ENCODE measurements around the gene FCAMR.
"Not testable (repeated sequence)": the region's sequence is repeated elsewhere in the genome, so short reads cannot be mapped to it uniquely, and the experiment has no call there.

FCAMR gene

DNA sequence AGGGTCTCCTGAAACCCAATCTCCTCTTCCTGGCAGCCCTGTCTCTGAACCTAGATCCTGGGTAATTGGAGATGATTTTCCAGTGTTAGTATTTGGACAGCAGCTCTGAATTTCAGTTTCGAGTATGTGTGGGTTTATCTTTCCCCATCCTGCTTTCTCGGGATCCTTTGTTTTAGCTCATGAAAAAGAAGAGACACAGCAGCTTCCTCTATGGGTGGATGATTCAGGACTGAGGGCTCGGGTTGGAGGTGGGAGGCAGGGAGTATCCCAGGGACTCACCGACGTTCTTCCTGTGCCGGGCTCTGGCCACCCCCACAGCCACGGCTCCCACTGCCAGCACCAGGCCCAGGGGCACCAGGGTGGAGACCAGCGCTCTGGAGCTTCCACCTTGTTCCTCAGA is 38.1 kb downstream of the FCAMR start:
- DNase-seq (ENCODE audit: low spot score), result no peak

DNA sequence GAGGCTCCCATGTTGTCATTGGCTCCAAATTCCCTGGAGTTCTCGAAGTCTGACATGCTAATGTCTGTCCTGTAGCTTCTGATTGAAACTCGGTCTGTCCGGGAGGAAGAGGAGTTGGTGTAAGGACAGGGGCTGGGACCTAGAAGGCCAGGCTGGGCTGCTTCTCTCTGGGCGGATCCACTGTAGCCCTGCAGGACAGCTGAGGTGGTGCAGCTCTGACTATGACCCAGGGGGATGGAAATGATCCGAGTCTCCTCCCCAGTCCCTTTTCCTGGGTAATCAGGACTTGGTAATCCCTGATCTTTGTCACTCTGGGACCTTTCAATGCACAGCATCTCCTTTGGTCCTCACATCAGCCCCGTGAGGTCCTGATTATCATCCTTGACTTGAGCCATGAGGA is 38.6 kb downstream of the FCAMR start:
- DNase-seq (ENCODE audit: low spot score), result no peak

DNA sequence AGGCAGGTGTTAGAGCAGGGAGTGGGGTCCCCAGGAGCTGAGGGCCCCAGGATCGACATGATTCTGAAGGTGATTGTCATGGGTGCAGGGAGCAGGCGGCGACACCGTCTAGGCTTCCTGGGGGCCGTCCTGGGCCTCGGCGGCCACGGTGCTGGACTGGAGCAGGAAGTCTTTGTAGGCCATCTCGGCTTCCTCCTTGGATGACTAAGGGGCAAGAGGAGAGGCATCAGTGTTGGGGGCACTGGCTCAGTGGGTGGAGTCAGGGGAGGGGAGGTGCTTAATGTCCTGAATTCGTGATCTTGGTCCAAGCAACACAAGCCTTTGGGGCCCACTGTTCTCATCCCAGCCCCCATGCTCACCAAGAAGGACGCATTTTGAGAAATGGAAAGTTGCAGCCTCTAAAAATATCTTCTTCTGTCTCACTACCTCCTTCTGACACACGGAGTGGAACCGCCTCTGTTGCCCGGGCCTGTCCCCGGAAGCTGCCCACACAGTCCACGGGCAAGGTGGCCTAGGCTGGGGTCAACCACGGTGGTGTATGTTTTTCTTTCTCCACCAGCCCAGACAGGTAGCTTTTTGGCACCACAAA is 40.0 kb downstream of the FCAMR start:
- DNase-seq (ENCODE audit: low spot score), result no peak

DNA sequence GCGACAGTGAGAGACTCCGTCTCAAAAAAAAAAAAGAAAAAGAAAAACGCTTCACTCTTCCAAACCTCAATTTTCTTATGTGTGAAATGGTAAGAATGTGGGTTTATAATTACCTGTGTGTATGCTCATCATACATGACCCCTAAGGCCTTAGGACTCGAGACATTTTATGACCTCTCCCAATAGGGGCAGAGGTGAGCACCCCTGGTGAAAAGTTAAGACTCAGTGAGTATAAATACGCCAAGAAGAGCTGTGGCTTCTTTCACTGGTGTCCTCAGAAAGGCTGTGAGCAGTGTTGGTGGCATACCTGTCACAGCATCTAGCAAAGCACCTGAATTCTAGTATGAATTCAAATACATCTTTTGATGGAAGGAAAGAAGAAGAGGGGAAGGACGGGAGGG is 40.7 kb downstream of the FCAMR start:
- no peak for DNase-seq (ENCODE audit: low spot score)

DNA sequence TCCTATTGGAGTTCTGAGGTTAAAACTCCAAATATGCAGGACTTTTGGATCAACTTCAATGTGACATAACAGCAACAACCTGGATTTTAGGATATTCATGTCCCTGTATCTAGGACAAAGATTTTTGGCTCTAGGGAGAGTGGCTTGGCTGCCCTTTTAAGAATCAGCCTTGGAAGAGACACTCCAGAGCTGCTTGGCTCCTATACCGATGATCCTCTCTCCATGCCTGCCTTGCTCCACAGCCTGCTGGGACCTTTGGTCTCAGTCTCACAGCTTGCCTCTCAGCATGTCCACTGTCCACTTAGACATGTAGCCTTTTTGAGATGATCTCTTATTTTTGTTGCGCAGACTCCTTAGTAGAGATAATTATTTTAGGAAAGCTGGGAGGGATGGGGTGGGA is 44.0 kb downstream of the FCAMR start:
- DNase-seq (ENCODE audit: low spot score), result no peak

DNA sequence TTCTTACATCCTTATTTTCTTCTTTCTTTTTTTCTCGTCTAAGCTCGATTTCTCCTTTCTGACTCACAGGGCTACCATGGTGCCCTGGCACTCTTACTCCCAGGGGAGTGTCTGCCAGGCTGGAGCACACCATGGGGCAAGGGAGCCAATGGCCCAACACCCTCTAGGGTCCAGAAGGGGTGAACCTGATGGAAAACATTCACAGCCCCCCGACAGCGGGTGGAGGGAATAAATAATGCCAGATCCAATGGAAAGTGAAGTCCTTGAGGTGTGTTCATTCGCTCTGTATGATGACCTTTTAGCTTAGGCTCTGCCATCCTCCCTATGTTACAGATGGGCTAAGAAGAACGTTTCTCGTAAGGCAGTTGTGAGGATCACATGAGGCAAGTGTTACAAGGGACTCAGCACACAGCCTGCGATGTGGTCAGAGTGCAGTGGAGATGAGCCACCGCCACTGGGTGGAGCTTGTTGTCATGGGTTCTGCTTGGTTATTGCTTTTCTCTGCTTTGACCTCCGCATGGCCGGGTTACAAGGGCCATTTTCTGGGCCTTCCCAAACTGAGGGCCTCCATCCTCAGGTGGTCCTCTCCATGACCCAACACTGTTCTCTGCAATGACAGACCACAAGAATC is 45.0 kb downstream of the FCAMR start:
- DNase-seq (ENCODE audit: low spot score), result no peak

DNA sequence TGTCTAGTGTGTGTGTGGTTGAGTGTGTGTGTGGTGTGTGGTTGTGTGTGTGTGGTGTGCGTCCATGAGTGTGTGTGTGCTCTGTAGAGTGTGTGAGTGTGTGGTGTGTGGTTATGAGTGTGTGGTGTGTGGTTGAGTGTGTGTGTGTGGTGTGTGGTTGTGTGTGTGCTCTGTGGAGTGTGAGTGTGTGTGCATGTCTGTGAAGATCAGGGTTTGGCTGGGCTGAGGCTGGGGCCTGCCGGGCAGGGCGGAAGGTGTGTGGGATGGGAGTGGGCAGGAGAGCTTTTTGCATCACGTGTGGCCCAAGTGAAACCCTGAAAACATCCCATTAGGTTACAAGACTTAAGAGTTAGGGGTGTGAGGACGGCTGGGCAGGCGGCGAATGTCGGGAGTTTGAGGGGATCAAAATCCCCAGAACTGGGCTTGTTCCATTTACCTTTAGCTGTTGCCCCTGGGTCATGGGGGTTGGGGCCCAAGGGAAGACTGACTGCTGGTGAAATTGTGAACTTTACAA is 45.6 kb downstream of the FCAMR start:
- no peak for DNase-seq (ENCODE audit: low spot score)

DNA sequence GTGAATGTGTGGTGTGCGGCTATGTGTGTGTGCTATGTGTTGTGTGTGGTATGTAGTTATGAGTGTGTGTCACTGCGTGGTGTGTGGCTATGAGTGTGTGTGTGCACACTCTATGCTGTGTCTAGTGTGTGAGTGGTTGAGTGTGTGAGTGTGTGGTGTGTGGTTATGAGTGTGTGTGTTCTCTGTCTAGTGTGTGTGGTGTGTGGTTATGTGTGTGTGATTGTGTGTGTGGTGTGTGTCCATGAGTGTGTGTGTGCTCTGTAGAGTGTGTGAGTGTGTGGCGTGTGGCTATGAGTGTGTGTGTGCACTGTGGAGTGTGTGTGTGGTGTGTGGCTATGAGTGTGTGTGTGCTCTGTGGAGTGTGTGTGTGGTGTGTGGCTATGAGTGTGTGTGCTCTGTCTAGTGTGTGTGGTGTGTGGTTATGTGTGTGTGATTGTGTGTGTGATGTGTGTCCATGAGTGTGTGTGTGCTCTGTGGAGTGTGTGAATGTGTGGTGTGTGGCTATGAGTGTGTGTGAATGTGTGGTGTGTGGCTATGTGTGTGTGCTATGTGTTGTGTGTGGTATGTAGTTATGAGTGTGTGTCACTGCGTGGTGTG is 46.2 kb downstream of the FCAMR start:
- not testable (repeated sequence) for DNase-seq (ENCODE audit: low spot score)

DNA sequence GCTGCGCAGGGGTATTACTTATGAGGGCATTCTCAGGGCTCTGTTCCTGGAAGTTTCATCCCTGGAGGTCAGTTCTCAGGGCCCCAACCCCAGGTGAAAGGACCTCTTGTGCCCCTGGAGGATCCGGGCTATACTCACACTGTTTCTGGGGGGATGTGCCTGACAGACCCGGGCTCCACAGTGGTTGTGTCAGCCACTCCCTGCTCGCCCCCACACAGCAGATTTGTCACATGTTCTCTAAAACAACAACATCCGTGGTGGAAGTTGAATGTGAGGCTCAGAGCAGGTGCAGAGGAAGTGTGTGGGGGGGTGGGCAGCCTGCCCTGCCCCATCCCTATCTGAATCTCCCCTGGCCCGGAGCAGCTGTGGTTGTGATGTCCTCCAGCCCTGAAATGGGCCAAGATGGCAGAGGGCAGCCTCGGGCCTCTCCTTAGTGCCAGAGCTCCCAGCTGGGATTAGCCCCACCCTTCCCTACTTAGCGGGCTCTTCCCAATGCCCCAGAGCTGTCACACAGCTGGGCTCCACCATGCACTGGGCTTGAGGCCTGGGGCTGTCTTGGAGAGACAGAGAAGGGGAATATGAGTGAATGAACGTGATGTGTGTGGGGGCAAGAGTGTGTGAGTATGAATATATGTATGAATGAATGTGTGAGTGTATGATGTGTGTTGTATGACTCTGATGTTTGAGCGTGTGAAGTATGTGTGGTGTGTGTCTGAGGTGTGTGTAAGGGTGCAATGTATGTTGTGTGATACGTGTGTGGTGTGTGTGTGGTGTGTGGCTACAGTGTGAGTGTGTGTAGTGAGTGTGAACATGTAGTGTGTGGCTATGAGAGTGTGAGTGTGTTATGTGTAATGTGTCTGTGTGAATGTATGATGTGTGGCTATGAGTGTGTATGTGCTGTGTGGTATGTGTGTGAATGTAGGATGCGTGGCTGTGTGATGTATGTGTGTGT is 47.0 kb downstream of the FCAMR start:
- no peak for DNase-seq (ENCODE audit: low spot score)

DNA sequence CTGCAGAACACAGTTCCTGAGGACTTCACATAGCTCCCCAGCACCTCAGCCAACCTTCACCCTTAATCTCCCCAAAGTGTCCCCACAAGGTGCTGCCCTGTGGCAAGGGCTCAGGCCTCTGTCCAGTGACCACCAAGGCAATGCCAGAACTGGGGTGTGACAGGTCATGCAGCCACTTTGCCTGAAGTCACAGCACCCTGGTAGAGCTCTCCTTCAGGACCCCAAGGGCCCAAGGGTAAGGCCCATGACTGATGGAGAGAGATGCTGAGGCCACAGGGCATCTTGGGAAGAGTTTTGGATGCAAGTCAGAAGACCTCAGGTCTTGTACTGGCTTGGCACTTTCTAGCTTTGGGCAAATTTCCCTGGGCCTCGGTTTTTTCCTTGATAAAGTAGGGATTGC is 47.7 kb downstream of the FCAMR start:
- no peak for DNase-seq (ENCODE audit: low spot score)

DNA sequence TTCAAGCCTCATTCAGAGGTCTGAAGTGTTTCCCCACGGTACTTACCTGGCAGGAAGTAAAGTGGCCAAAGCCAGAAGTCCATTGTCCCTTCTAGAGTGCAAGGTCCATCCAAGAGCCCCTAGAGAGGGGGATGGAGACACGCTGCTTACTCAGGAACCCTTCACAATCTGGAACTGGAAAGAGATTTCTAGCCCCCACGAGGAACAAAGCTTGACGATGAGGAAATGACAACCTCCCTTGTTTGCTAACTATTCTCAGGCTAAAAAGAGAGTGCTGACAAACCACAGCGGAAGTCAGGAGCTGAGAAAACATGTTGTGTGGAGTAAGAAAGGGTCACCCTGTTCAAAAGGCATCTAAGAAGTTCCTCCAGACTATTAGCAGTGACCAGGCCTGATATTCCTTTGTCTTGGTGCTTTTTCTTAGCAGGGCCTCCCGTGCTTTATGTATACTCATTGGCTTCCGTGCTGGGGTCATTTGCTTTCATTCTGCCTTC is 48.4 kb downstream of the FCAMR start, which contains the start of gene FCMR:
Gene FCMR (minus strand): TSS at position 170 of the 494 bp plus-strand sequence. CDS start 87 bp downstream, at position 83.
- no peak for DNase-seq (ENCODE audit: low spot score)

DNA sequence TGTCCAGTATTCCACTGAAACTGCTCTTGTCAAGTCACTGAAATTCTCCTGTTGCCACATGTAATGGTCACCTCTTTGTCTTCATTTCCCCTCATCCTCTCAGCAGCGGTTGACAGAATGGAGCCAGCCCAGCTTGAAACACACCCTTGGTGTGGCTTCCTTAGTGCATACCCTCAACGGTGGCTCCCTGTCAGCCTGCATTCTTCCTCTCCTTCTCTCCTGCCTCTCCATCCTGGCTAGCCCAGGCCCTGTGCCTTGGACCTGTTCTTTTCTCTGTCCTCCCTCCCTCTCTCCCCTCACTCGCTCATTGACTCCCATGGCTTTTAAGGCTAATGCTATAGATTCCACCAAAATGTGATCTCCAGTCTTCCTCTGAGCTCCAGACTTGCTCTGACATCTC is 52.2 kb downstream of the FCAMR start:
- DNase-seq (ENCODE audit: low spot score), result no peak

DNA sequence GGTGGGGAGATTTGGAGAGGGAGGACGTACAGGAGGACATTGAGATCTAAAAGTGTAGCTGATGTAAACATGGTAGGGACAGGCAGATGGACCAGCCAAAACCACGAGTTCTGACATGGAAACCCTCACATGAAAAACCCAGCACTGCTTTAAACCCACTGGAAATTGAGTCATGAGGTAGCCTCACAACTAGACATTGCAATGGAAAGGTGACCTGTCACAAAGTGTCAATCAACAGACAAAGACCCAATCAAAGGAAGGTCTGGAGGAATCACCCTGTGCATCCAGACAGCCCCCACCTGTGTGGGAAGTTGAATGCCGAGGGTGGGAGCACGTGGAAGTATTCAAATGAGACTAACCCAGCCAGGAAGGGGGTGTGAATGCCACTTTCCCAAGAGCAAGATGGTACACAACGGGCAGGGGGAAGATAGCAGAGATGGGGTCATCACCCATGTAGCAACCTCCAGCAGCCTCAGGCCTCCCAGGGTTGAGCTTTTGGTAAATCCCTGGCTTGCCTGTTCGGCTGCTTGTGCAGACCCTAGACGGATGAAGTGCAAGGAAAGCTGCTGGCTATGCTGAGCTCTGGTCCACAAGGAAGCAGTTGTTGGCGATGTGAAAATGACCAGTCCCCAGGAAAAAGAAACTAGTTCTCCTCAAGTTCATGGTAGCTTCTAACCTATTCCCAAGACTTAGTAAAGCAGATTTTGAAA is 54.1 kb downstream of the FCAMR start:
- DNase-seq (ENCODE audit: low spot score), result no peak

DNA sequence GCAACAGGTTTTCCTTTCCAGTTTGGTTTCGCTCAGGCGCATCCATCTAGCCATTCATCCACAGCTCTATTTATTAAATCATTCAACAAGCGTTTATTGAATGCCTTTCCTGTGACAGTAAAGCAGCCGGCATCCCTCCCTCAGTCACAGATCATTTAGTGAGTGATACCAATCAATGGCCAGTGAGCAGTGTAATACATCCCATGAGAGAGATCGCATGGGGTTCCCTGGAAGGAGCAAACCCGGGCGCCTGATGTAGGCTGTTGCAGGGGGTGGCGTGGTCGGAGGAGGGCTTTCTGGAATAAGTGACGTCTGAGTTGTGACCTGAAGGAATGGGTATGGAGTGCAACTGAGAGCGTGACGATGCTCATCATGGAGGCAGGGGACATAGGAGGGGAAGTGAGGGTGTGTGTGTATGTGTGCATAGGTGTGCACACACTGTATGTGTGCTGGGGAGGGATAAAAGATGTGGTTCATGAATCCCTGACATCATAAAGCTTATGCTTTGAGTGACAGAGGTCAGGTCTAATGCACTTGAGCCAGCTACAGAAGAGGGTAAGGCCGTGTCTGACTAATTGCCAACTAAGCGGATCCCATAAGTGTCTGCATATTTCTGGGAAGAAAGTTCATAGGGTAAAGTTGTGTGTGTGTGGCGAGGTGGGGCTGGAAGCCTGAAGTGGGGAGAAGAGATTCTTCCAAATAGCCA is 55.1 kb downstream of the FCAMR start:
- DNase-seq (ENCODE audit: low spot score), result no peak

DNA sequence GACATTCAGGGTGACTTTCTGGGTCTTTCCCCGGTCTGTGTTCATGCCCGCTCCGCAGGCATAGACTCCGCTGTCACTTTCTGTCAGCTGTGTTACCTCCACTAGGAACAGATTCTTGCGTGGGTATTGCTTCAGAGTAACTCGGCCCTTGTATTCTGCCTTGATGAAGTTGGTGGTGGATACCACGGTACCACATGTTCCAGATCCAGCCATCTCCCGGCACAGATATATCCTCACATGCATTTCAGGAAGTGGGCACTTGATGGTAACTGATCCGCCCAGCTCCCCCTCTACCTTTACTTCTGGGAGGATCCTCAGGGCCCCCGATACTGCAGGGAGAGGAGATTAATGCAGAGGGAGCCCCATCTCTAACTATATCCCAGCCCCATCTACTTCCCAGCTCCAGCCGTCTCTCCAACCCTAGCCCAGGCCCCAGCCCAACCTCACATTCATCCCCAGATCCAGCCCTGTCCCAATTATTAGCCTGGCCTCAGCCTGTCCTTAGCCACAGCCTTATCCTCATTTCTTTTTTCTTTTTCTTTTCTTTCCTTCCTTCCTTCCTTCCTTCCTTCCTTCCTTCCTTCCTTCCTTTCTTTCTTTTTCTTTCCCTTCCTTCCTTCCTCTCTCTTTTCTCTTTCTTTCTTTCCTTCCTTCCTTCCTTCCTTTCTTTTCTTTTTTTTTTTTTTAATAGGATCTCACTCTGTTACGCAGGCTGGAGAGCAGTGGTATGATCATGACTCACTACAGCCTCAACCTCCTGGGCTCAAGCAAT is 56.3 kb downstream of the FCAMR start:
- DNase-seq (ENCODE audit: low spot score), result no peak

DNA sequence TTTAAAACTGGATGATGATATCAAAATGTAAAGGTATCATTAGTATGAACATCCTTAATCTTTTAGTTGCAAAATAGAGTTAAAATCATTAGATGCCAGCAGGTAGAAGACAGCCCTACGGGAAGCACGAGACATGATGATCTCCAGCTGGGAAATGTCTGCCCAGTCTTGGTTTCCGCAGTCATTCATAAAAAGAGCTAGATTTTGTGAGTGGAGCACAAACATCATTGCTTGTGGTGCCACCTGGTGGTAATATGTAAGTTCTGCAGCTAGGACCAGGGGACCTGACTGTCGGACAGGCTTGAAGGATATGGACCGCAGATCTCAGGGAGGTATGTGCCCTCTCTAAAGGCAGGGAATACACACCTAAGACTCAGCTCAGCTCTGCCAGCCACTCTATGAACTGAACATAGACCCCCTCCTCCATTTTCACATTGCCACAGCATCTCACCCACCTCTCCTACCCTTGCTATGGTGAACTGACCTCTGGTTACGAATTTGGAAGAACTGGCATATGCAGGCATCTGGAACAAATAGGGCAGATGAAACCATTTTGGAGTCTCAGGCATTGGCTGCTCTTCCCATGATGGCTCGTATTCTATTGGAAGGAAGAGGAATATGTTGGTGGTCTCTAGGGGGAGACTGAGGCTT is 57.7 kb downstream of the FCAMR start:
- peak; percentile 84 for DNase-seq (ENCODE audit: low spot score)

DNA sequence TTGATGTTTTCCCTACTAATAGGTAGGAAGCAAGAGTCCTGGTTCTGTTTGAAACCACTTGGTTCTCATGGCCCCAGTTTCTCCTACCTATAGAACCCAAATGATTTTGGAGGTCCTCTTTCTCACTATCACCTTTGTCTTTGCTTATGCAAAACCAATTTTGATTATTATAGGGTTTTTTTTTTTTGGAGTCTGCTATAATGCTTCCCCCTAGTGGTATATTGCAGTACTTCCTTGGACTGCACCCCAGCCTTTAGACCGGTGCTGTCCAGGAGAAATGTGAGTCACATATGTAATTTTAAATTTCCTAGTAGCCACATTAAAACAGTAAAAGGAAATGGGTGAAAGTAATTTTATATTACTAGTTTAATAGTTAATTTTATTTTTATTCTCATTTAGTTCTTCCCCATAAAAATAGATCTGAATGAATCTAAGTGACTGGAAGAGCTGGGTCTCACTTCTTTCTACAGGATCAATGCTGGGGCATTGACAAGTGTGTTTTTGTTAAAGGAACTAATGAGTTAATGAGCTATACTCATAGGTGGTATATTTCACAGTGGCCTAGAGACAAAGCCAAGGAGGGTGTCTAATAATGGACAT is 59.1 kb downstream of the FCAMR start:
- DNase-seq (ENCODE audit: low spot score), result peak; percentile 80

DNA sequence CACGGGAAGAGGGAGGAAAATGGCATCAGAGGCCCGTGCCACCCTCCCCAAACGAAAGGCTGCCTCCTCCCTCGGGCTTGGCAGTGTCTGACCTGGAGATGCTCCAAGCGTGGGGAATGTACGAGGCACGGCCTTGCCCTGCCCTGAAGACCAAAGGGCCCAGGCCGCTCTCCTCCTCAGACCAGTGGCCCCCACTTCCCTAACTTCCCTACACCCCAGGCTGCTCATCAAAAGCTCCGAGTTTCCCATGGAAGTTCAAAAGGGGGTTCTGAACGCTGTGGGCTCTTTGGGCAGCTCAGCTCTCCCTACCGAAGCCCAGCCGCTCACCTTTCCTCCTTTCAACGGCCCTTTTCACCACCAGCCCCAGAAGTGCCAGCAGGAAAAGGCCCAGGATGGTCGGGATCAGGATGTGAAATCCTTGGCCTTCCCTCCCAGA is 60.4 kb downstream of the FCAMR start:
- DNase-seq (ENCODE audit: low spot score), result no peak
